Esophagus muscularis mucosa (tissue), 3 donors: Measurements from ENCODE around the gene DIPK2B.

Source experiments
- POLR2A ChIP-seq: fragments of 450-650 bp; IDR thresholded peaks from one replicate; pipeline ENCODE4 v1.6.1; 2017; ENCODE audit warnings: antibody characterized with exemption, moderate library complexity, mild to moderate bottlenecking, low read depth
- TF ChIP-seq, protein P1 (sequence below), 3 experiments: fragments of 200-600 bp in 2 of 3; fragments of 450-650 bp in 1 of 3; sonication (generic) in 2 of 3; IDR thresholded peaks; one replicate each; pipeline ENCODE4 v1.5.1; 2017 to 2019; ENCODE audit warnings: antibody characterized with exemption in 3 of 3, mild to moderate bottlenecking in 2 of 3, moderate library complexity in 1 of 3

- TF ChIP-seq, protein P1, sequence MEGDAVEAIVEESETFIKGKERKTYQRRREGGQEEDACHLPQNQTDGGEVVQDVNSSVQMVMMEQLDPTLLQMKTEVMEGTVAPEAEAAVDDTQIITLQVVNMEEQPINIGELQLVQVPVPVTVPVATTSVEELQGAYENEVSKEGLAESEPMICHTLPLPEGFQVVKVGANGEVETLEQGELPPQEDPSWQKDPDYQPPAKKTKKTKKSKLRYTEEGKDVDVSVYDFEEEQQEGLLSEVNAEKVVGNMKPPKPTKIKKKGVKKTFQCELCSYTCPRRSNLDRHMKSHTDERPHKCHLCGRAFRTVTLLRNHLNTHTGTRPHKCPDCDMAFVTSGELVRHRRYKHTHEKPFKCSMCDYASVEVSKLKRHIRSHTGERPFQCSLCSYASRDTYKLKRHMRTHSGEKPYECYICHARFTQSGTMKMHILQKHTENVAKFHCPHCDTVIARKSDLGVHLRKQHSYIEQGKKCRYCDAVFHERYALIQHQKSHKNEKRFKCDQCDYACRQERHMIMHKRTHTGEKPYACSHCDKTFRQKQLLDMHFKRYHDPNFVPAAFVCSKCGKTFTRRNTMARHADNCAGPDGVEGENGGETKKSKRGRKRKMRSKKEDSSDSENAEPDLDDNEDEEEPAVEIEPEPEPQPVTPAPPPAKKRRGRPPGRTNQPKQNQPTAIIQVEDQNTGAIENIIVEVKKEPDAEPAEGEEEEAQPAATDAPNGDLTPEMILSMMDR (IDR thresholded peaks at IDR 0.05), result no peak
- TF ChIP-seq POLR2A, result no peak
Measured at GRCh38 chrX:45157647-45158046, 43.0 kb downstream of the DIPK2B start.
